T-cell (primary cell): ENCODE data around the gene TMEM44. TPM values are rescaled to one million over a fixed set of nuclear protein-coding genes. Genes with fewer than 3 reads are reported as not detected.
A peak's percentile ranks its signal among the peaks of the same experiment; 100 is the strongest.

Source experiments
- ATAC-seq, 4 experiments: fragments of 200-7000 bp in 3 of 4; fragments of 150-1000 bp in 1 of 4; cut with Tn5 transposase; replicated peaks in 1 of 4; 1 replicate in 3 of 4; 2 replicates in 1 of 4; pipeline ENCODE4 v1.10.0; 2021; ENCODE audit warnings: moderate library complexity in 3 of 4, mild to moderate bottlenecking in 2 of 4, moderate number of reproducible peaks in 1 of 4
- CTCF ChIA-PET, 2 donors: fragments of 300-600 bp; sonication (Branson Sonifier 250); formaldehyde crosslinking; loops; one replicate each; lab custom pipeline; 2022; ENCODE audit warnings: antibody characterized with exemption in 2 of 2; lab: Charles Lee
- POLR2A ChIA-PET, 2 donors: fragments of 300-600 bp; sonication (Branson Sonifier 250); formaldehyde crosslinking; loops; one replicate each; lab custom pipeline; 2022; ENCODE audit warnings: antibody characterized with exemption in 2 of 2; lab: Charles Lee
- DNase-seq, 35 experiments: peaks; one replicate each; pipeline versions ENCODE4 v3.0.0 to v3.0.0-alpha.2; 2013 to 2023
- H3K27ac ChIP-seq: one replicate; pipeline ENCODE4 v1.5.1; 2013; ENCODE audit warnings: low read length
- H3K27me3 ChIP-seq, 2 experiments: replicated peaks in 1 of 2; 1 replicate in 1 of 2; 2 replicates in 1 of 2; pipeline versions ENCODE4 v1.6.1 to v1.7.0; 2013; ENCODE audit warnings: low read length in 1 of 2, mixed read lengths in 1 of 2; ENCODE audit not compliant: control insufficient read depth in 2 of 2, insufficient read depth in 2 of 2; ENCODE audit errors: extremely low read depth in 1 of 2
- H3K36me3 ChIP-seq, 2 donors: 1 replicate in 1 of 2; 2 replicates in 1 of 2; pipeline versions ENCODE4 v1.6.1 to v1.7.0; 2013; ENCODE audit warnings: low read length in 1 of 2; ENCODE audit not compliant: control insufficient read depth in 2 of 2, insufficient read depth in 1 of 2; ENCODE audit errors: extremely low read depth in 1 of 2
- H3K4me1 ChIP-seq, 2 experiments: 1 replicate in 1 of 2; 2 replicates in 1 of 2; pipeline versions ENCODE4 v1.6.1 to v1.7.0; 2013; ENCODE audit warnings: low read length in 2 of 2, mixed read lengths in 1 of 2; ENCODE audit not compliant: insufficient read depth in 2 of 2, control insufficient read depth in 1 of 2; ENCODE audit errors: extremely low read depth in 1 of 2
- H3K4me3 ChIP-seq, 2 donors: 1 replicate in 1 of 2; 2 replicates in 1 of 2; pipeline versions ENCODE4 v1.5.1 to v1.7.0; 2013; ENCODE audit warnings: mild to moderate bottlenecking in 2 of 2, low read length in 1 of 2, moderate library complexity in 1 of 2; ENCODE audit not compliant: control insufficient read depth in 1 of 2; ENCODE audit errors: extremely low read depth in 1 of 2
- H3K9me3 ChIP-seq: 2 replicates; pipeline ENCODE4 v1.7.0; 2013
- H3K27ac Mint-ChIP-seq, 2 donors: one replicate each; pipeline ENCODE4 v1.8.0; 2020 to 2021; ENCODE audit warnings: mild to moderate bottlenecking in 2 of 2, mixed read lengths in 2 of 2
- H3K27me3 Mint-ChIP-seq, 2 donors: one replicate each; pipeline ENCODE4 v1.8.0; 2021 to 2022; ENCODE audit warnings: mixed read lengths in 2 of 2
- H3K36me3 Mint-ChIP-seq: one replicate; pipeline ENCODE4 v1.8.0; 2021; ENCODE audit warnings: mixed read lengths
- H3K4me1 Mint-ChIP-seq, 3 donors: one replicate each; pipeline ENCODE4 v1.8.0; 2020 to 2022; ENCODE audit warnings: mixed read lengths in 3 of 3, mild to moderate bottlenecking in 1 of 3
- H3K4me3 Mint-ChIP-seq, 3 donors: one replicate each; pipeline ENCODE4 v1.8.0; 2020 to 2022; ENCODE audit warnings: mild to moderate bottlenecking in 3 of 3, mixed read lengths in 3 of 3, moderate library complexity in 3 of 3
- H3K9me3 Mint-ChIP-seq, 3 donors: one replicate each; pipeline ENCODE4 v1.8.0; 2020 to 2022; ENCODE audit warnings: mixed read lengths in 3 of 3
- WGBS: methylation state at CpG from one replicate; pipeline ENCODE4 v1.1.5; 2013; ENCODE audit warnings: missing lambda C conversion rate; ENCODE audit not compliant: insufficient coverage; 5-methylcytosine and 5-hydroxymethylcytosine counted together
- total RNA-seq, 35 experiments: library from RNA in 6 of 35; stranded (reverse) in 6 of 35; fragments of 120-200 nt in 1 of 35; gene quantifications; one replicate each; pipeline versions ENCODE4 v1.2.1 to v1.2.4 and lab custom pipeline; 2013 to 2026

TMEM44 gene
- total RNA-seq, 5 donors from 2014 or later (not counting 1 experiment from before 2014, with no cell fraction given) = 1.6 to 3.3 (median 2.3) TPM

- no peak overlapping the region for H3K27ac Mint-ChIP-seq
- POLR2A ChIA-PET = no interaction called here
- H3K9me3 Mint-ChIP-seq = no peaks in the 10 kb centered on the region
Measured at GRCh38 chr3:194577986-194578905, 55.0 kb downstream of the TMEM44 start.

GRCh38 chr3:194575484-194576210, 57.6 kb downstream of the TMEM44 start:
- Histone ChIP-seq H3K36me3 (no peaks in the 10 kb centered on the region), H3K9me3 (no peaks in the 10 kb centered on the region), H3K27ac (no peak overlapping the region), H3K27me3 (peaks cover 2 to 22% of the 10 kb centered on the region in 2 experiments), H3K4me1 (no peaks in the 10 kb centered on the region), H3K4me3 (no peak overlapping the region)
- ATAC-seq = no peak
- Mint-ChIP-seq H3K36me3 (no peaks in the 10 kb centered on the region), H3K4me1 (no peaks in the 10 kb centered on the region), H3K27ac (no peak overlapping the region), H3K9me3 (no peaks in the 10 kb centered on the region), H3K27me3 (peaks cover 21 to 28% of the 10 kb centered on the region in 2 donors), H3K4me3 (no peak overlapping the region)
- ChIA-PET POLR2A (no interaction called here), CTCF (interaction anchor here in 1 of 2 donors (2.5 kb wide), 1 partner anchor 102 kb away, joined by 18 read pairs; no protein-coding TSS in a partner anchor)
- no peak for DNase-seq
- WGBS = 93% methylated on average over 4 of the region's 9 CpGs

More at GRCh38 chr3:194577986-194578905, 55.0 kb downstream of the TMEM44 start:
- DNase-seq = no peak
- Mint-ChIP-seq H3K4me3 (no peak overlapping the region), H3K27me3 (peaks cover 8 to 10% of the 10 kb centered on the region in 2 donors), H3K36me3 (no peaks in the 10 kb centered on the region), H3K4me1 (no peaks in the 10 kb centered on the region)
- peak in 2 of 4 experiments; percentile 36 to 42 for ATAC-seq
- Histone ChIP-seq H3K4me1 (peaks cover 0 to 2% of the 10 kb centered on the region in 2 experiments), H3K4me3 (no peak overlapping the region), H3K36me3 (no peaks in the 10 kb centered on the region), H3K9me3 (no peaks in the 10 kb centered on the region), H3K27me3 (peaks cover 0 to 10% of the 10 kb centered on the region in 2 experiments), H3K27ac (no peak overlapping the region)
- 33% methylated on average over 6 of the region's 9 CpGs for WGBS
- CTCF ChIA-PET = interaction anchor here (0.6 to 2.2 kb wide), 6 partner anchors 26 to 243 kb away, joined by 3 to 8 read pairs (median 3); no protein-coding TSS in a partner anchor

- Histone ChIP-seq H3K36me3 (no peaks in the 10 kb centered on the region), H3K27ac (no peak overlapping the region), H3K4me3 (no peak overlapping the region), H3K9me3 (no peaks in the 10 kb centered on the region), H3K4me1 (no peaks in the 10 kb centered on the region), H3K27me3 (peaks cover 2 to 27% of the 10 kb centered on the region in 2 experiments)
- ChIA-PET CTCF (interaction anchor here in 1 of 2 donors (2.5 kb wide), 1 partner anchor 101 kb away, joined by 18 read pairs; no protein-coding TSS in a partner anchor), POLR2A (no interaction called here)
- Mint-ChIP-seq H3K4me1 (no peaks in the 10 kb centered on the region), H3K27me3 (peaks cover 21 to 28% of the 10 kb centered on the region in 2 donors), H3K36me3 (no peaks in the 10 kb centered on the region), H3K9me3 (no peaks in the 10 kb centered on the region), H3K4me3 (no peak overlapping the region), H3K27ac (no peak overlapping the region)
- WGBS = 81% methylated on average over 9 of the region's 15 CpGs
- ATAC-seq = no peak
- DNase-seq = no peak
Measured at GRCh38 chr3:194574639-194575483, 58.4 kb downstream of the TMEM44 start.

GRCh38 chr3:194573680-194574437, 59.4 kb downstream of the TMEM44 start:
- Histone ChIP-seq H3K4me1 (no peaks in the 10 kb centered on the region), H3K36me3 (no peaks in the 10 kb centered on the region), H3K27ac (no peak overlapping the region), H3K27me3 (peaks cover 2 to 28% of the 10 kb centered on the region in 2 experiments), H3K9me3 (no peaks in the 10 kb centered on the region), H3K4me3 (no peak overlapping the region)
- ATAC-seq (peak; percentile 76 to 92 (median 84)), DNase-seq (peak in 20 of 35 experiments; percentile 6 to 55 (median 17))
- ChIA-PET POLR2A (interaction anchor here in 1 of 2 donors (0.6 kb wide), 1 partner anchor 107 kb away, joined by 3 read pairs; no protein-coding TSS in a partner anchor), CTCF (interaction anchor here (0.6 to 2.5 kb wide), 5 partner anchors 43 to 107 kb away, joined by 3 to 18 read pairs (median 3); no protein-coding TSS in a partner anchor)
- peaks cover 21 to 28% of the 10 kb centered on the region in 2 donors for H3K27me3 Mint-ChIP-seq
- no peaks in the 10 kb centered on the region for H3K4me1 Mint-ChIP-seq
- no peak overlapping the region for H3K4me3 Mint-ChIP-seq
- H3K9me3 Mint-ChIP-seq = no peaks in the 10 kb centered on the region
- 76% methylated on average over 6 of the region's 10 CpGs for WGBS
- no peak overlapping the region for H3K27ac Mint-ChIP-seq
- H3K36me3 Mint-ChIP-seq = no peaks in the 10 kb centered on the region

GRCh38 chr3:194572944-194573491, 60.2 kb downstream of the TMEM44 start:
- Mint-ChIP-seq H3K36me3 (no peaks in the 10 kb centered on the region), H3K9me3 (no peaks in the 10 kb centered on the region), H3K27me3 (peaks cover 21 to 28% of the 10 kb centered on the region in 2 donors), H3K4me1 (no peaks in the 10 kb centered on the region), H3K4me3 (no peak overlapping the region), H3K27ac (no peak overlapping the region)
- Histone ChIP-seq H3K9me3 (no peaks in the 10 kb centered on the region), H3K27ac (no peak overlapping the region), H3K4me1 (no peaks in the 10 kb centered on the region), H3K36me3 (no peaks in the 10 kb centered on the region), H3K27me3 (peaks cover 2 to 30% of the 10 kb centered on the region in 2 experiments), H3K4me3 (no peak overlapping the region)
- CTCF ChIA-PET = interaction anchor here (0.8 to 2.5 kb wide), 4 partner anchors 100 to 106 kb away, joined by 3 to 18 read pairs (median 4); no protein-coding TSS in a partner anchor
- ATAC-seq (no peak), DNase-seq (no peak)
- POLR2A ChIA-PET = no interaction called here
- WGBS = 72% methylated on average over 12 of the region's 16 CpGs
